Hepatocyte (in vitro differentiated cells): Measurements from ENCODE around the gene PRELP. TPM values are rescaled to one million over a fixed set of nuclear protein-coding genes. Genes with fewer than 3 reads are reported as not detected.

Source experiments
- DNase-seq: peaks from one replicate; pipeline ENCODE4 v3.0.0-alpha.2; 2016; ENCODE audit warnings: low spot score
- H2AFZ ChIP-seq: fragments of 200-600 bp; sonication (generic); 2 replicates; pipeline ENCODE4 v1.6.0; 2016; ENCODE audit warnings: antibody characterized with exemption, mild to moderate bottlenecking
- H3K27ac ChIP-seq: fragments of 200-600 bp; sonication (generic); 2 replicates; pipeline ENCODE4 v1.5.1; 2016; ENCODE audit warnings: mild to moderate bottlenecking
- H3K27me3 ChIP-seq: fragments of 200-600 bp; sonication (generic); 2 replicates; pipeline ENCODE4 v1.6.1; 2016
- H3K36me3 ChIP-seq: fragments of 200-600 bp; sonication (generic); replicated peaks from 2 replicates; pipeline ENCODE4 v1.5.1; 2016; ENCODE audit warnings: low read depth; ENCODE audit not compliant: insufficient read depth
- H3K4me1 ChIP-seq: fragments of 200-600 bp; sonication (generic); 2 replicates; pipeline ENCODE4 v1.5.1; 2016; ENCODE audit warnings: mild to moderate bottlenecking, moderate library complexity; ENCODE audit not compliant: insufficient read depth
- H3K4me2 ChIP-seq: fragments of 200-600 bp; sonication (generic); 2 replicates; pipeline ENCODE4 v1.6.0; 2016
- H3K4me3 ChIP-seq: fragments of 200-600 bp; sonication (generic); 2 replicates; pipeline ENCODE4 v1.5.1; 2016; ENCODE audit warnings: mild to moderate bottlenecking
- H3K79me2 ChIP-seq: fragments of 200-600 bp; sonication (generic); 2 replicates; pipeline ENCODE4 v1.6.0; 2017; ENCODE audit warnings: mild to moderate bottlenecking
- H3K9me2 ChIP-seq: fragments of 200-600 bp; sonication (generic); replicated peaks from 2 replicates; pipeline ENCODE4 v1.6.0; 2017; ENCODE audit warnings: mild to moderate bottlenecking; ENCODE audit not compliant: insufficient read depth
- H3K9me3 ChIP-seq: fragments of 200-600 bp; sonication (generic); 2 replicates; pipeline ENCODE4 v1.5.1; 2016; ENCODE audit warnings: low read depth, mild to moderate bottlenecking
- H4K20me1 ChIP-seq: fragments of 200-600 bp; sonication (generic); 2 replicates; pipeline ENCODE4 v1.6.0; 2016; ENCODE audit warnings: mild to moderate bottlenecking; ENCODE audit not compliant: insufficient read depth, poor library complexity, severe bottlenecking
- EZH2 ChIP-seq: fragments of 200-600 bp; sonication (generic); IDR thresholded peaks from 2 replicates; pipeline ENCODE4 v1.6.1; 2016; ENCODE audit warnings: antibody characterized with exemption, mild to moderate bottlenecking, borderline replicate concordance
- EZH2phosphoT487 ChIP-seq: fragments of 200-600 bp; sonication (generic); IDR thresholded peaks from one replicate; pipeline ENCODE4 v1.6.1; 2018; ENCODE audit warnings: antibody characterized with exemption, mild to moderate bottlenecking, low read depth, moderate library complexity; ENCODE audit not compliant: unreplicated experiment, severe bottlenecking
- WGBS: methylation state at CpG from one replicate; pipeline ENCODE4 v1.1.6; 2016; ENCODE audit warnings: low lambda C conversion rate; ENCODE audit errors: missing lambda C conversion rate; 5-methylcytosine and 5-hydroxymethylcytosine counted together
- polyA plus RNA-seq: library from polyadenylated mRNA; unstranded; fragments of >200 nt; fragmentation: Nextera tagmentation; extraction: Ambion mirVana; gene quantifications from 2 replicates; pipeline ENCODE4 v1.2.1, GENCODE V29; 2016
- total RNA-seq: library from RNA; depleted of rRNA; stranded (reverse); fragments of >200 nt; gene quantifications from 2 replicates; pipeline ENCODE4 v1.2.3, GENCODE V29; 2014
- TF ChIP-seq, protein P1 (sequence below): fragments of 200-600 bp; sonication (generic); IDR thresholded peaks from 2 replicates; pipeline ENCODE4 v1.5.1; 2016; ENCODE audit warnings: antibody characterized with exemption, mild to moderate bottlenecking; ENCODE audit not compliant: poor library complexity

PRELP gene
- total and polyA plus RNA-seq, 2 experiments from 2014 or later: 0.83 to 10.8 TPM

DNA sequence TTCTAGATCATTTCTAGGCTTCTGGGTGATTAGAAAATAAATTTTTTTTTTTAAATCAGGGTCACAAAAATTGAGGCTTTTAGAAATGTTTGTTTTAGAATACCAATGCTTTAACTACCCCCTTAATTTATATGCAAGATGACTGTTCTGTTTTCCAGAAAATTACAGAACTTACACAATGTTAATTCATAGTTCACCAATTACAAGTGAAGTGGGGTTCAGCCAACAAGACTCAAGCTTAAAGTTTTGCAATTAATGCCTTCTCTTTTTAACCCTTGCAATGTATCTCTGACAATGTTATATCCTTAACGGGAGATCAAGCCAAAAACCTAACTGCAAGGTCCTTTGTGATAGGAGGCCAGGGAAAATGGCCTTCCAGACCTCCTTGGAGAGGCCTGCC is 5.6 kb downstream of the PRELP start:
- Histone ChIP-seq H3K27me3 (no peaks in the 10 kb centered on the region), H3K27ac (peak overlapping the region; percentile 65), H3K9me2 (no peaks in the 10 kb centered on the region), H3K79me2 (no peaks in the 10 kb centered on the region), H3K9me3 (no peaks in the 10 kb centered on the region), H4K20me1 (no peaks in the 10 kb centered on the region), H3K4me1 (peaks cover 16% of the 10 kb centered on the region), H3K4me3 (no peak overlapping the region), H2AFZ (no peak overlapping the region), H3K4me2 (no peak overlapping the region), H3K36me3 (no peaks in the 10 kb centered on the region)
- no peak for DNase-seq
- TF ChIP-seq EZH2 (no peak), EZH2phosphoT487 (no peak)
- TF ChIP-seq, protein P1, sequence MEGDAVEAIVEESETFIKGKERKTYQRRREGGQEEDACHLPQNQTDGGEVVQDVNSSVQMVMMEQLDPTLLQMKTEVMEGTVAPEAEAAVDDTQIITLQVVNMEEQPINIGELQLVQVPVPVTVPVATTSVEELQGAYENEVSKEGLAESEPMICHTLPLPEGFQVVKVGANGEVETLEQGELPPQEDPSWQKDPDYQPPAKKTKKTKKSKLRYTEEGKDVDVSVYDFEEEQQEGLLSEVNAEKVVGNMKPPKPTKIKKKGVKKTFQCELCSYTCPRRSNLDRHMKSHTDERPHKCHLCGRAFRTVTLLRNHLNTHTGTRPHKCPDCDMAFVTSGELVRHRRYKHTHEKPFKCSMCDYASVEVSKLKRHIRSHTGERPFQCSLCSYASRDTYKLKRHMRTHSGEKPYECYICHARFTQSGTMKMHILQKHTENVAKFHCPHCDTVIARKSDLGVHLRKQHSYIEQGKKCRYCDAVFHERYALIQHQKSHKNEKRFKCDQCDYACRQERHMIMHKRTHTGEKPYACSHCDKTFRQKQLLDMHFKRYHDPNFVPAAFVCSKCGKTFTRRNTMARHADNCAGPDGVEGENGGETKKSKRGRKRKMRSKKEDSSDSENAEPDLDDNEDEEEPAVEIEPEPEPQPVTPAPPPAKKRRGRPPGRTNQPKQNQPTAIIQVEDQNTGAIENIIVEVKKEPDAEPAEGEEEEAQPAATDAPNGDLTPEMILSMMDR: no peak
- WGBS: 90% methylated on average over 1 of the region's 1 CpG

DNA sequence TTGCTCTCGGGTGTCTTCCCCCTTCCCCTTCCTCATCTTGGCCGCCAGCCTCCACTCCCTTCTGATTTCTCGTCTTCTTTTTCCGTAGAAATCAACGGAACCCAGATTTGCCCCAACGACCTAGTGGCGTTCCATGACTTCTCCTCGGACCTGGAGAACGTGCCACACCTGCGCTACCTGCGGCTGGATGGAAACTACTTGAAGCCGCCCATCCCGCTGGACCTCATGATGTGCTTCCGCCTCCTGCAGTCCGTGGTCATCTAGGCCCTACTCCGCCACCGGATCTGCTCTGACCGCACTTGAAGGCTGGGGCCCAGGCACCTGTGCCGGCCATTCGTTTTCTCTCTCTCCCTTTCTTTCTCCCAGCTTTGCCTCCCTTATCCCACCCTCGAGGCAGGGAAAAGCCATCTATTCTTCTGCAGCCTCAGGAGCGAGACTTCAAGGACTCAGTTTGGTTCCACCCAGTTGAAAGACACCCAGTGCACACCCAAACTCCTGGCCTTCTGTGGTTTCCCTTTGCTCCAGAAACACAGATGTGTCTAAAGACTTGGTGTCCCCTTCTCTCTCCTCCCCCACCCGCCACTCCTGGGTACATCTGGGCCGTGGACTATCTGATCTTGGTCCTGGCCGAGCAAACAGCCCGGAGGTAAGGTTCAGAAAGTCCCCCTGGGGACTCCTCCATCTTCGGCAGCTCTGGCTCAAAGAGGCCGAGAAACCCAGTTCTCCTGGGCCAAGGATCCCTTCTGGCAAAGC is 11.2 kb downstream of the PRELP start:
- no peaks in the 10 kb centered on the region for H3K9me3 ChIP-seq
- 89% methylated on average over 28 of the region's 28 CpGs for WGBS
- no peaks in the 10 kb centered on the region for H3K36me3 ChIP-seq
- no peaks in the 10 kb centered on the region for H3K27me3 ChIP-seq
- H4K20me1 ChIP-seq: no peaks in the 10 kb centered on the region
- peak overlapping the region; percentile 68 for H3K4me2 ChIP-seq
- DNase-seq: no peak
- TF ChIP-seq EZH2phosphoT487 (no peak), EZH2 (no peak)
- TF ChIP-seq, protein P1: no peak
- H3K27ac ChIP-seq: peak overlapping the region; percentile 53
- peak overlapping the region; percentile 70 for H2AFZ ChIP-seq
- no peak overlapping the region for H3K4me3 ChIP-seq
- H3K9me2 ChIP-seq: no peaks in the 10 kb centered on the region
- no peaks in the 10 kb centered on the region for H3K79me2 ChIP-seq
- peaks cover 5% of the 10 kb centered on the region for H3K4me1 ChIP-seq

DNA sequence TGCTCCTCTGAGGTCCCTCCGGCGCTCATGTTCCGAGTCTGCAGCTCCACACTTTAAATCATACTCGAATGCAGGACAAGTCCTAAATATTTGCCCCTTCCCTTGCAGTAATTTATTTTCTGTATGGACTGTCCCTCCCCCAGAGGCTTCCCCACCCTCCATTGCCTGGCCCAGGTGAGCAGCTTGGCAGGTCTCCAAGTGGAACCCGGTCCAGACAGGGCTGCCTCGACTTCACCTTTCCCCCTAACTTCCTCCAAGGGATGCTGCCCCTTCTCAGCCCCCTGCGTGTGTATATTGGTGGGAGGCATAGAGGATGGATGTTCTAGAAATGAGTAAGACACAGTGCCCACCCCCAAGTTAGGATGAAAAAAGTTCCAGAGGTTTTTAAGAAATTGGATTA is 12.9 kb downstream of the PRELP start:
- Histone ChIP-seq H3K9me3 (no peaks in the 10 kb centered on the region), H3K9me2 (no peaks in the 10 kb centered on the region)
- 94% methylated on average over 7 of the region's 7 CpGs for WGBS

More for the DNA sequence above, 12.9 kb downstream of the PRELP start:
- Histone ChIP-seq H4K20me1 (no peaks in the 10 kb centered on the region), H3K79me2 (no peaks in the 10 kb centered on the region), H3K4me2 (no peak overlapping the region), H3K27ac (no peak overlapping the region), H3K36me3 (no peaks in the 10 kb centered on the region), H3K27me3 (no peaks in the 10 kb centered on the region), H3K4me3 (no peak overlapping the region), H2AFZ (no peak overlapping the region), H3K4me1 (peaks cover 5% of the 10 kb centered on the region)
- no peak for TF ChIP-seq EZH2
- TF ChIP-seq, protein P1: no peak
- DNase-seq: no peak
